ENCODE results near the gene SSBP1. TPM values are rescaled to one million over a fixed set of nuclear protein-coding genes. Genes with fewer than 3 reads are reported as not detected.

SSBP1 gene
- total and polyA plus RNA-seq, 2 donors (not counting 3 experiments of a cell fraction or from before 2014, with no cell fraction given), result 77.9 to 169 TPM

GRCh38 chr7:141738592-141739013 lies 445 bp downstream of the SSBP1 start:
- H3K9me1 ChIP-seq (replicated peaks; ENCODE audit: control insufficient read depth, extremely low read depth, insufficient read depth, low read length), result no peaks in the 10 kb centered on the region
- peaks cover 36% of the 10 kb centered on the region for H3K79me2 ChIP-seq (ENCODE audit: control insufficient read depth, insufficient read depth, low read length)
- DNase-seq (ENCODE audit: low read depth, low spot score) (no peak), FAIRE-seq (no peak)
- no peaks in the 10 kb centered on the region for H3K9me3 ChIP-seq (replicated peaks; ENCODE audit: control insufficient read depth, insufficient read depth, low read length)
- peaks cover 10 to 14% of the 10 kb centered on the region in 2 experiments for H3K36me3 ChIP-seq (ENCODE audit: control insufficient read depth in 2 of 2, extremely low read depth in 1 of 2, insufficient read depth in 2 of 2, low read length in 2 of 2)
- peak overlapping the region; percentile 92 for H3K27ac ChIP-seq (ENCODE audit: insufficient read depth, low read depth, low read length)
- ChIA-PET CTCF (interaction anchor here (0.7 to 3.3 kb wide), 24 partner anchors 11 to 1057 kb away, joined by 3 to 83 read pairs (median 7); partner anchors contain the start of genes AGK, DENND11, MRPS33 and WEE2), POLR2A (no interaction called here)
- TF ChIP-seq JUN (IDR thresholded peaks at IDR 0.05; ENCODE audit: borderline replicate concordance, insufficient read depth, insufficient read length, low read depth), result no peak
- TF ChIP-seq EZH2 (IDR thresholded peaks at IDR 0.05; ENCODE audit: borderline replicate concordance, low read depth, low read length, severe bottlenecking), result no peak
- TF ChIP-seq FOS (IDR thresholded peaks at IDR 0.05; ENCODE audit: borderline replicate concordance, insufficient read depth, low read length), result no peak
- TF ChIP-seq MYC (IDR thresholded peaks at IDR 0.05; ENCODE audit: low read depth, low read length), result no peak
- no peak for TF ChIP-seq POLR2AphosphoS5 (IDR thresholded peaks at IDR 0.05; ENCODE audit: insufficient read depth, low read depth, low read length)
- no peak for TF ChIP-seq CTCF (IDR thresholded peaks at IDR 0.05; ENCODE audit: extremely low read depth in 1 of 2, insufficient read depth in 1 of 2, low read depth in 1 of 2, low read length in 2 of 2)
- TF ChIP-seq GATA2 (IDR thresholded peaks at IDR 0.05; ENCODE audit: insufficient read depth, insufficient read length, low read depth, low read length), result no peak
- no peak for TF ChIP-seq POLR2A (IDR thresholded peaks at IDR 0.05; ENCODE audit: low read depth, low read length)
- TF ChIP-seq, protein P1, sequence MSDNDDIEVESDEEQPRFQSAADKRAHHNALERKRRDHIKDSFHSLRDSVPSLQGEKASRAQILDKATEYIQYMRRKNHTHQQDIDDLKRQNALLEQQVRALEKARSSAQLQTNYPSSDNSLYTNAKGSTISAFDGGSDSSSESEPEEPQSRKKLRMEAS (IDR thresholded peaks at IDR 0.05; ENCODE audit: insufficient read depth, insufficient read length), result no peak
- peak overlapping the region; percentile 60 to 99 (median 96) for H3K4me3 ChIP-seq (replicated peaks in 1 of 3; ENCODE audit: insufficient read depth in 1 of 3, low read depth in 1 of 3, low read length in 3 of 3)
- peak overlapping the region; percentile 96 for H2AFZ ChIP-seq (ENCODE audit: low read depth, low read length)
- H4K20me1 ChIP-seq (replicated peaks; ENCODE audit: control insufficient read depth, extremely low read depth, insufficient read depth, low read length), result no peaks in the 10 kb centered on the region
- peak overlapping the region; percentile 98 for H3K9ac ChIP-seq (replicated peaks; ENCODE audit: extremely low read depth, insufficient read depth, low read length)
- intact Hi-C loops (cut with micrococcal nuclease) (loop anchor here (1.0 kb wide), 7 partner anchors 37 to 724 kb away; partner anchors contain the start of genes AGK and MRPS33), dilution Hi-C loops (cut with MboI; ENCODE audit: extremely low pct_ligation_motif_present, low sequenced_read_pairs) (no loop called here)
- TSS peak; percentile 72 for BruUV-seq (replicated peaks)
- H3K4me2 ChIP-seq (ENCODE audit: insufficient read depth, low read length), result peak overlapping the region; percentile 98
- H3K4me1 ChIP-seq (ENCODE audit: control insufficient read depth, extremely low read depth, insufficient read depth, low read length), result peaks cover 16% of the 10 kb centered on the region
- H3K27me3 ChIP-seq (ENCODE audit: control insufficient read depth in 2 of 2, insufficient read depth in 2 of 2, low read length in 2 of 2), result no peaks in the 10 kb centered on the region

Data from endothelial cell of umbilical vein (primary cell).